Measurements from ENCODE around the gene TPSB2. TPM values are rescaled to one million over a fixed set of nuclear protein-coding genes. Genes with fewer than 3 reads are reported as not detected.
"Not testable (repeated sequence)": the region's sequence is repeated elsewhere in the genome, so short reads cannot be mapped to it uniquely, and the experiment has no call there.

TPSB2 gene
- total RNA-seq, 1 donor, result not detected

- no peak overlapping the region for H3K4me3 ChIP-seq (ENCODE audit: low read depth, low read length)
- TF ChIP-seq, protein P1, sequence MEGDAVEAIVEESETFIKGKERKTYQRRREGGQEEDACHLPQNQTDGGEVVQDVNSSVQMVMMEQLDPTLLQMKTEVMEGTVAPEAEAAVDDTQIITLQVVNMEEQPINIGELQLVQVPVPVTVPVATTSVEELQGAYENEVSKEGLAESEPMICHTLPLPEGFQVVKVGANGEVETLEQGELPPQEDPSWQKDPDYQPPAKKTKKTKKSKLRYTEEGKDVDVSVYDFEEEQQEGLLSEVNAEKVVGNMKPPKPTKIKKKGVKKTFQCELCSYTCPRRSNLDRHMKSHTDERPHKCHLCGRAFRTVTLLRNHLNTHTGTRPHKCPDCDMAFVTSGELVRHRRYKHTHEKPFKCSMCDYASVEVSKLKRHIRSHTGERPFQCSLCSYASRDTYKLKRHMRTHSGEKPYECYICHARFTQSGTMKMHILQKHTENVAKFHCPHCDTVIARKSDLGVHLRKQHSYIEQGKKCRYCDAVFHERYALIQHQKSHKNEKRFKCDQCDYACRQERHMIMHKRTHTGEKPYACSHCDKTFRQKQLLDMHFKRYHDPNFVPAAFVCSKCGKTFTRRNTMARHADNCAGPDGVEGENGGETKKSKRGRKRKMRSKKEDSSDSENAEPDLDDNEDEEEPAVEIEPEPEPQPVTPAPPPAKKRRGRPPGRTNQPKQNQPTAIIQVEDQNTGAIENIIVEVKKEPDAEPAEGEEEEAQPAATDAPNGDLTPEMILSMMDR (IDR thresholded peaks at IDR 0.05; ENCODE audit: insufficient read depth, low read length), result no peak
- peak; percentile 34 for DNase-seq (ENCODE audit: low read depth)
Observed at GRCh38 chr16:1188432-1189189, 41.4 kb downstream of the TPSB2 start.

- DNase-seq (ENCODE audit: low read depth); H3K4me3 ChIP-seq (ENCODE audit: low read depth, low read length): not testable (repeated sequence)
Observed at GRCh38 chr16:1185460-1186207, 44.4 kb downstream of the TPSB2 start.

GRCh38 chr16:1184980-1185379 lies 45.0 kb downstream of the TPSB2 start:
- no peak overlapping the region for H3K4me3 ChIP-seq (ENCODE audit: low read depth, low read length)
- TF ChIP-seq, protein P1 (IDR thresholded peaks at IDR 0.05; ENCODE audit: insufficient read depth, low read length), result no peak

GRCh38 chr16:1184156-1184868 lies 45.7 kb downstream of the TPSB2 start:
- H3K4me3 ChIP-seq (ENCODE audit: low read depth, low read length), result no peak overlapping the region
- DNase-seq (ENCODE audit: low read depth), result no peak
- TF ChIP-seq, protein P1 (IDR thresholded peaks at IDR 0.05; ENCODE audit: insufficient read depth, low read length), result no peak

More at GRCh38 chr16:1184980-1185379, 45.0 kb downstream of the TPSB2 start:
- no peak for DNase-seq (ENCODE audit: low read depth)

DNA sequence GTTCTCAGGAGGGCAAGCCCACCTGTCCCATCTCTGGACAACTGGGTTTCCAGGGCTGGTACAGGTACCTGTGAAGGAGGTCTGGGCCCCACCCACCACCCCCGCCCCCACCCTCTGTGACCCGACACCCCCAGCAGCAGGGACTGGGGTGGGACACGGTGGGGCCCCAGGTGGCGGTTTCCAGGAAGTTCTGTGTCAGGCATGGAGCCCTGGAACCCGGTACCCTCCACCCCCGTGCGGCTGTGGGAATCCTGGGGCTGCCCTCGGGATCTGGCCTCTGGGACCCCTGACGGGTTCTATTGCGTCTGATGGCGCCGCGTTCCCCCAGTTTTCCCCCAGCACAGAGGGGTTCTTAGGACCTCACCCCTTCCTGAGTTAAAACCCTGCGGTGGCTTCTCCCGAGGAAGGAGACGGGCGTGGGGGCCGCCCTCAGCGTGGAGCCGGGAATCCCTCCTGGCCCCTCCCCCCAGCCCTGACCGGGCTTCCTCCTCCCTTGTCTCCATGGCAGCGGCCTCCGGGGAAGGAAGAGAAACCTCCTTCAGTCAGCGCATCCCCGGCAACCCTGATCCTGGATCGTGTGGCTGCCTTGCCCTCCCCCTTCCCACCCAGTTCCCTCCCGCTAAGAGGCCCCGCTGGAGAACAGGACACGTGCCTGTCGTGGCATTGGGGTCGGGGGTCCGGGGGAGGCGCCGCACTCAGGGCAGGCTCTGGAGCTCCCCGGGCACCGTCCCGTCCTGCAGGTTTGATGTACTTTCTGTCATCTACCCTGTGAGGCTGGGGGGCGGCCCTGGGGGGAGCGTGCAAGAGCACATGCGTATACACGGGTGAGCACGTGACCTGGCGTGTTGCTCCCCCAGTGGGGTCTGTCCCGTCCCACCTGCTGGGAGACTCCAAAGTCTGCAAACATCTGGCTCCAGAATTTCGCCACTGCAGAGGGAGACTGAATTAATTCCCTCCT lies 46.8 kb downstream of the TPSB2 start:
- peak; percentile 33 for DNase-seq (ENCODE audit: low read depth)
- TF ChIP-seq, protein P1 (IDR thresholded peaks at IDR 0.05; ENCODE audit: insufficient read depth, low read length), result no peak
- H3K4me3 ChIP-seq (ENCODE audit: low read depth, low read length), result no peak overlapping the region

- peak; percentile 58 for DNase-seq (ENCODE audit: low read depth)
- TF ChIP-seq, protein P1 (IDR thresholded peaks at IDR 0.05; ENCODE audit: insufficient read depth, low read length), result no peak
- H3K4me3 ChIP-seq (ENCODE audit: low read depth, low read length), result no peak overlapping the region
Observed at GRCh38 chr16:1182316-1182671, 47.7 kb downstream of the TPSB2 start.
